ENCODE results near the gene CSK. TPM values are rescaled to one million over a fixed set of nuclear protein-coding genes. Genes with fewer than 3 reads are reported as not detected.

The CSK gene
- total and polyA plus RNA-seq, 2 donors from 2014 or later = 18.9 to 58.8 TPM

- H3K27me3 ChIP-seq (ENCODE audit: control insufficient read depth, insufficient read depth, low read length) = no peaks in the 10 kb centered on the region
- H3K9ac ChIP-seq (ENCODE audit: low read length in 3 of 3) = peak overlapping the region in 2 of 3 donors; percentile 12 to 77
- intact Hi-C loops (cut with DNase I) = no loop called here
- H3K27ac ChIP-seq (ENCODE audit: low read depth in 2 of 2, low read length in 2 of 2) = peak overlapping the region in 1 of 2 donors; percentile 57
- FAIRE-seq (no peak), DNase-seq (peak in 1 of 5 donors; percentile 39)
- peaks cover 0 to 50% (median 40%) of the 10 kb centered on the region in 3 donors for H3K4me1 ChIP-seq (ENCODE audit: control insufficient read depth in 2 of 3, insufficient read depth in 2 of 3, low read depth in 1 of 3, low read length in 3 of 3)
- no peaks in the 10 kb centered on the region for H3K36me3 ChIP-seq (ENCODE audit: control insufficient read depth in 2 of 3, insufficient read depth in 3 of 3, low read length in 3 of 3)
- H3K4me3 ChIP-seq (ENCODE audit: low read length in 3 of 3) = peak overlapping the region; percentile 70 to 85 (median 71)
- H3K9me3 ChIP-seq (ENCODE audit: control insufficient read depth in 2 of 3, insufficient read depth in 1 of 3, low read length in 3 of 3) = no peaks in the 10 kb centered on the region
- TF ChIP-seq CTCF (IDR thresholded peaks at IDR 0.05; ENCODE audit: borderline replicate concordance, extremely low read depth, insufficient read depth) = no peak
These were observed 1.4 kb downstream of the CSK start for GRCh38 chr15:74783072-74783807.

- Histone ChIP-seq H3K27me3 (ENCODE audit: control insufficient read depth, insufficient read depth, low read length) (no peaks in the 10 kb centered on the region), H3K4me3 (ENCODE audit: low read length in 3 of 3) (peak overlapping the region in 2 of 3 donors; percentile 70 to 85), H3K27ac (ENCODE audit: low read depth in 2 of 2, low read length in 2 of 2) (peak overlapping the region; percentile 14 to 43), H3K9ac (ENCODE audit: low read length in 3 of 3) (peak overlapping the region in 1 of 3 donors; percentile 77), H3K36me3 (ENCODE audit: control insufficient read depth in 2 of 3, insufficient read depth in 3 of 3, low read length in 3 of 3) (no peaks in the 10 kb centered on the region), H3K9me3 (ENCODE audit: control insufficient read depth in 2 of 3, insufficient read depth in 1 of 3, low read length in 3 of 3) (no peaks in the 10 kb centered on the region), H3K4me1 (ENCODE audit: control insufficient read depth in 2 of 3, insufficient read depth in 2 of 3, low read depth in 1 of 3, low read length in 3 of 3) (peaks cover 0 to 54% (median 45%) of the 10 kb centered on the region in 3 donors)
- DNase-seq (no peak), FAIRE-seq (no peak)
- intact Hi-C loops (cut with DNase I) = no loop called here
- no peak for TF ChIP-seq CTCF (IDR thresholded peaks at IDR 0.05; ENCODE audit: borderline replicate concordance, extremely low read depth, insufficient read depth)
These were observed 1.9 kb downstream of the CSK start for GRCh38 chr15:74783808-74784175.

DNA sequence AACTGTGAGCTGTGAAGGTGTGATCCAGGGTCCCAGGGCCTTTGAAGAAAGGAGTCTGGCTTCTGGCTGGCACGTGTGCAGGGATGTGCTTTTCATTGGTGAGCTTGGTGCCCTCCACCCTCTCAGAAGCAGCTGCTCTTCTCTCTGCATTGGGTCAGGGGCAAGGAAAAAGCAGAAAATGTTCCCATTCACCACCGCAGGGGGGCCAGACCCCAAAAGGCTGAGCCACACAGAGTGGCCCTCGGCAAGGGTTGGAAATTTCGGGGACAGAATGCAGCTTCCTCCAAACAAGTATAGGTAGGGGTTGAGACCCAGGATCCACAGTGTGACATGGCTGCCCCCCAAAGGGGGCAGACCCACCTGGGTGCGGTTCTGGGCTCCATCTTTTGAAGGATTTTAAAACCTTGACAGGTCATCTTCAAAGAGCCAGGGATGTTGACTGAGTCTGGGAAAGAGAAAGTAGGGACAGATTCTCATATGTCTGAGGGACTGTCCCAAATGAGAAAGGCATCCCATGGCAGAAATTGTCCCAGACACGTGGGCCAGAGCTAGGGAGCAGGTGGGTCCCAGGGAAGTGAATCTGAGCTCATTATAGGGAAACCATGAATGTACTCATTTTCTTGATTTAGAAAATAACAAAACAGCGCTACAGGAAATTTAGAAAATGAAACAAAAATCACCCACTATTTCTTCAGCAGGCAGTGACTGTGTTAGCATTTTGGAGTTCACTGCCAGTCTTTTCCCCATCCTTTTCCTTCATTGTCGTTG, 2.7 kb downstream of the CSK start:
- no peak overlapping the region for H3K27ac ChIP-seq (ENCODE audit: low read depth in 2 of 2, low read length in 2 of 2)
- no peaks in the 10 kb centered on the region for H3K27me3 ChIP-seq (ENCODE audit: control insufficient read depth, insufficient read depth, low read length)
- H3K36me3 ChIP-seq (ENCODE audit: control insufficient read depth in 2 of 3, insufficient read depth in 3 of 3, low read length in 3 of 3) = no peaks in the 10 kb centered on the region
- no peak overlapping the region for H3K9ac ChIP-seq (ENCODE audit: low read length in 3 of 3)
- TF ChIP-seq CTCF (IDR thresholded peaks at IDR 0.05; ENCODE audit: borderline replicate concordance, extremely low read depth, insufficient read depth) = no peak
- peaks cover 0 to 61% (median 53%) of the 10 kb centered on the region in 3 donors for H3K4me1 ChIP-seq (ENCODE audit: control insufficient read depth in 2 of 3, insufficient read depth in 2 of 3, low read depth in 1 of 3, low read length in 3 of 3)
- no peaks in the 10 kb centered on the region for H3K9me3 ChIP-seq (ENCODE audit: control insufficient read depth in 2 of 3, insufficient read depth in 1 of 3, low read length in 3 of 3)
- FAIRE-seq = no peak
- no peak for DNase-seq
- intact Hi-C loops (cut with DNase I) = no loop called here
- H3K4me3 ChIP-seq (ENCODE audit: low read length in 3 of 3) = no peak overlapping the region
